ENCODE measurements around the gene BTBD10. TPM values are rescaled to one million over a fixed set of nuclear protein-coding genes. Genes with fewer than 3 reads are reported as not detected.

BTBD10 gene
- total and polyA plus RNA-seq, 2 donors from 2014 or later, result 12.9 to 27.9 TPM

GRCh38 chr11:13465909-13466371 is 2.9 kb upstream of the BTBD10 start:
- TF ChIP-seq CTCF (IDR thresholded peaks at IDR 0.05; ENCODE audit: borderline replicate concordance, extremely low read depth, insufficient read depth), result peak; percentile 34
- H3K4me3 ChIP-seq (ENCODE audit: low read length in 3 of 3), result no peak overlapping the region
- FAIRE-seq (peak; percentile 3), DNase-seq (peak in 3 of 5 donors; percentile 21 to 50 (median 41))
- no peak overlapping the region for H3K9ac ChIP-seq (ENCODE audit: low read length in 3 of 3)
- intact Hi-C loops (cut with DNase I), result no loop called here
- H3K36me3 ChIP-seq (ENCODE audit: control insufficient read depth in 2 of 3, insufficient read depth in 3 of 3, low read length in 3 of 3), result no peaks in the 10 kb centered on the region
- no peaks in the 10 kb centered on the region for H3K9me3 ChIP-seq (ENCODE audit: control insufficient read depth in 2 of 3, insufficient read depth in 1 of 3, low read length in 3 of 3)
- no peaks in the 10 kb centered on the region for H3K27me3 ChIP-seq (ENCODE audit: control insufficient read depth, insufficient read depth, low read length)
- no peak overlapping the region for H3K27ac ChIP-seq (ENCODE audit: low read depth in 2 of 2, low read length in 2 of 2)
- peaks cover 3 to 6% (median 5%) of the 10 kb centered on the region in 3 donors for H3K4me1 ChIP-seq (ENCODE audit: control insufficient read depth in 2 of 3, insufficient read depth in 2 of 3, low read depth in 1 of 3, low read length in 3 of 3)

GRCh38 chr11:13463779-13464290 is 813 bp upstream of the BTBD10 start:
- no peak for DNase-seq
- no peak for FAIRE-seq
- peak overlapping the region; percentile 65 to 75 for H3K27ac ChIP-seq (ENCODE audit: low read depth in 2 of 2, low read length in 2 of 2)
- H3K4me1 ChIP-seq (ENCODE audit: control insufficient read depth in 2 of 3, insufficient read depth in 2 of 3, low read depth in 1 of 3, low read length in 3 of 3), result peaks cover 3 to 6% (median 5%) of the 10 kb centered on the region in 3 donors
- peak overlapping the region; percentile 15 to 89 (median 77) for H3K9ac ChIP-seq (ENCODE audit: low read length in 3 of 3)
- H3K36me3 ChIP-seq (ENCODE audit: control insufficient read depth in 2 of 3, insufficient read depth in 3 of 3, low read length in 3 of 3), result no peaks in the 10 kb centered on the region
- H3K4me3 ChIP-seq (ENCODE audit: low read length in 3 of 3), result peak overlapping the region; percentile 90 to 92 (median 91)
- no peaks in the 10 kb centered on the region for H3K27me3 ChIP-seq (ENCODE audit: control insufficient read depth, insufficient read depth, low read length)
- intact Hi-C loops (cut with DNase I), result no loop called here
- H3K9me3 ChIP-seq (ENCODE audit: control insufficient read depth in 2 of 3, insufficient read depth in 1 of 3, low read length in 3 of 3), result no peaks in the 10 kb centered on the region
- no peak for TF ChIP-seq CTCF (IDR thresholded peaks at IDR 0.05; ENCODE audit: borderline replicate concordance, extremely low read depth, insufficient read depth)

GRCh38 chr11:13462311-13462900 is 616 bp downstream of the BTBD10 start:
- H3K4me1 ChIP-seq (ENCODE audit: control insufficient read depth in 2 of 3, insufficient read depth in 2 of 3, low read depth in 1 of 3, low read length in 3 of 3), result peaks cover 3 to 6% (median 5%) of the 10 kb centered on the region in 3 donors
- peak overlapping the region; percentile 87 to 92 (median 92) for H3K4me3 ChIP-seq (ENCODE audit: low read length in 3 of 3)
- FAIRE-seq (no peak), DNase-seq (peak in 2 of 5 donors; percentile 68 to 76)
- intact Hi-C loops (cut with DNase I), result no loop called here
- peak overlapping the region; percentile 75 to 82 for H3K27ac ChIP-seq (ENCODE audit: low read depth in 2 of 2, low read length in 2 of 2)
- TF ChIP-seq CTCF (IDR thresholded peaks at IDR 0.05; ENCODE audit: borderline replicate concordance, extremely low read depth, insufficient read depth), result no peak
- no peaks in the 10 kb centered on the region for H3K36me3 ChIP-seq (ENCODE audit: control insufficient read depth in 2 of 3, insufficient read depth in 3 of 3, low read length in 3 of 3)
- peak overlapping the region; percentile 77 to 91 (median 78) for H3K9ac ChIP-seq (ENCODE audit: low read length in 3 of 3)
- no peaks in the 10 kb centered on the region for H3K27me3 ChIP-seq (ENCODE audit: control insufficient read depth, insufficient read depth, low read length)
- H3K9me3 ChIP-seq (ENCODE audit: control insufficient read depth in 2 of 3, insufficient read depth in 1 of 3, low read length in 3 of 3), result no peaks in the 10 kb centered on the region
